ENCODE results near the gene AGO4.

GRCh38 chr1:35850716-35851115, 42.9 kb downstream of the AGO4 start:
- TF ChIP-seq, protein P1, sequence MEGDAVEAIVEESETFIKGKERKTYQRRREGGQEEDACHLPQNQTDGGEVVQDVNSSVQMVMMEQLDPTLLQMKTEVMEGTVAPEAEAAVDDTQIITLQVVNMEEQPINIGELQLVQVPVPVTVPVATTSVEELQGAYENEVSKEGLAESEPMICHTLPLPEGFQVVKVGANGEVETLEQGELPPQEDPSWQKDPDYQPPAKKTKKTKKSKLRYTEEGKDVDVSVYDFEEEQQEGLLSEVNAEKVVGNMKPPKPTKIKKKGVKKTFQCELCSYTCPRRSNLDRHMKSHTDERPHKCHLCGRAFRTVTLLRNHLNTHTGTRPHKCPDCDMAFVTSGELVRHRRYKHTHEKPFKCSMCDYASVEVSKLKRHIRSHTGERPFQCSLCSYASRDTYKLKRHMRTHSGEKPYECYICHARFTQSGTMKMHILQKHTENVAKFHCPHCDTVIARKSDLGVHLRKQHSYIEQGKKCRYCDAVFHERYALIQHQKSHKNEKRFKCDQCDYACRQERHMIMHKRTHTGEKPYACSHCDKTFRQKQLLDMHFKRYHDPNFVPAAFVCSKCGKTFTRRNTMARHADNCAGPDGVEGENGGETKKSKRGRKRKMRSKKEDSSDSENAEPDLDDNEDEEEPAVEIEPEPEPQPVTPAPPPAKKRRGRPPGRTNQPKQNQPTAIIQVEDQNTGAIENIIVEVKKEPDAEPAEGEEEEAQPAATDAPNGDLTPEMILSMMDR (conservative IDR thresholded peaks at IDR 0.05 in 1 of 2, IDR thresholded peaks at IDR 0.05 in 1 of 2; ENCODE audit: low read depth in 1 of 2, low read length in 2 of 2): no peak
- no peak for TF ChIP-seq EZH2 (IDR thresholded peaks at IDR 0.05; ENCODE audit: low read length, missing control alignments)

Measured in fibroblast of lung (primary cell).